Peyer's patch (tissue), 4 donors: ENCODE measurements around the gene TMEM220. TPM values are rescaled to one million over a fixed set of nuclear protein-coding genes. Genes with fewer than 3 reads are reported as not detected.
"Not testable (repeated sequence)": the region's sequence is repeated elsewhere in the genome, so short reads cannot be mapped to it uniquely, and the experiment has no call there.

Source experiments
- DNase-seq, 3 donors: peaks; one replicate each; pipeline ENCODE4 v3.0.0-alpha.2; 2017 to 2019
- H3K27ac ChIP-seq, 4 donors: fragments of 200-600 bp; sonication (generic); one replicate each; pipeline ENCODE4 v1.5.1; 2016 to 2019
- H3K27me3 ChIP-seq, 2 donors: fragments of 200-600 bp; sonication (generic); one replicate each; pipeline ENCODE4 v1.5.1; 2019
- H3K36me3 ChIP-seq, 3 donors: fragments of 200-600 bp; sonication (generic); one replicate each; pipeline ENCODE4 v1.5.1; 2016 to 2019
- H3K4me1 ChIP-seq, 4 donors: fragments of 200-600 bp; sonication (generic); one replicate each; pipeline ENCODE4 v1.5.1; 2016 to 2019
- H3K4me3 ChIP-seq, 4 donors: fragments of 200-600 bp; sonication (generic); 1 replicate in 3 of 4; 2 replicates in 1 of 4; pipeline ENCODE4 v1.5.1; 2016 to 2019; ENCODE audit warnings: mild to moderate bottlenecking in 1 of 4
- H3K9me3 ChIP-seq, 4 donors: fragments of 200-600 bp; sonication (generic); one replicate each; pipeline ENCODE4 v1.5.1; 2016 to 2019; ENCODE audit warnings: mild to moderate bottlenecking in 1 of 4
- POLR2A ChIP-seq, 2 donors: fragments of 450-650 bp; IDR thresholded peaks; one replicate each; pipeline ENCODE4 v1.5.1; 2017; ENCODE audit warnings: antibody characterized with exemption in 2 of 2, mild to moderate bottlenecking in 2 of 2, moderate library complexity in 2 of 2
- total RNA-seq, 4 donors: library from RNA; depleted of rRNA; stranded (reverse); fragments of >200 nt; gene quantifications; one replicate each; pipeline ENCODE4 v1.1.0, GENCODE V29; 2016
- TF ChIP-seq, protein P1 (sequence below), 6 experiments: fragments of 450-650 bp in 4 of 6; fragments of 200-600 bp in 2 of 6; sonication (generic) in 1 of 6; IDR thresholded peaks; one replicate each; pipeline ENCODE4 v1.5.1; 2017 to 2019; ENCODE audit warnings: antibody characterized with exemption in 6 of 6, mild to moderate bottlenecking in 3 of 6, moderate library complexity in 1 of 6

TMEM220 gene
- total RNA-seq, 4 donors from 2014 or later: 14.6 to 56.1 (median 23.4) TPM

DNA sequence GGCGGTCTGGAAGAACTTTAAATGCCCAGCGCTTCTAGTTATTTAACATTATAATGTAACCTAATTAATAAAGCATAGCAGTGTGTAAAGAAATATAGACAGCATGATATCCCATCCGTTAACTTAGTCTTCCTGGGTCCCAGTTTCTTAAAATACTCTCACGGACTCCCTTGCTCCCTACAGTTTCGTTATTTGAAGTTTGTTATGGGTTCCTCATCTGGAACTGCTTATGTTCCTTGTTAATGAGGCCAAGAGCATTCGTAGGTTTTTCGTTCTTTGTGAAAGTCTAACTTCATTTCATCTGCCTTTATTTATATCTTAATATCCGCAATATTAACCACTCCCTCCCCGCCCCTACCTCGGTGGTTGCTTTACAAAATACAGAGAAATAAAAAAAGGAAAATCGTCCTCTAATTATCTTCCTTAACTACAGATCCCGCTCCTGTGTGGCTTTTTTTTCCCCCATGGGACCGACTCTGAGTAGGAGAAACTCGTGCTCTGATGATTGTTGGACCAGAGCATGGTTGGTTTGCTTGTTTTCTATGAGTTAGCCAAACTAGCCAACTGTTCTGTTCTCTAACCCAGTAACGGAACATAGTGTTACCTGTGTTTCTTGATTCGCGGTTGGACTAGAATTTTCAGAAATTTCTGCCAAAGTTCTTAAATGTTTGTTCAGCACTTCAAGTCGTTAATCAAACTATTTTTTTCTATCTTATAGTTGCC lies 31.6 kb downstream of the TMEM220 start:
- no peak for TF ChIP-seq POLR2A (IDR thresholded peaks at IDR 0.05)
- TF ChIP-seq, protein P1, sequence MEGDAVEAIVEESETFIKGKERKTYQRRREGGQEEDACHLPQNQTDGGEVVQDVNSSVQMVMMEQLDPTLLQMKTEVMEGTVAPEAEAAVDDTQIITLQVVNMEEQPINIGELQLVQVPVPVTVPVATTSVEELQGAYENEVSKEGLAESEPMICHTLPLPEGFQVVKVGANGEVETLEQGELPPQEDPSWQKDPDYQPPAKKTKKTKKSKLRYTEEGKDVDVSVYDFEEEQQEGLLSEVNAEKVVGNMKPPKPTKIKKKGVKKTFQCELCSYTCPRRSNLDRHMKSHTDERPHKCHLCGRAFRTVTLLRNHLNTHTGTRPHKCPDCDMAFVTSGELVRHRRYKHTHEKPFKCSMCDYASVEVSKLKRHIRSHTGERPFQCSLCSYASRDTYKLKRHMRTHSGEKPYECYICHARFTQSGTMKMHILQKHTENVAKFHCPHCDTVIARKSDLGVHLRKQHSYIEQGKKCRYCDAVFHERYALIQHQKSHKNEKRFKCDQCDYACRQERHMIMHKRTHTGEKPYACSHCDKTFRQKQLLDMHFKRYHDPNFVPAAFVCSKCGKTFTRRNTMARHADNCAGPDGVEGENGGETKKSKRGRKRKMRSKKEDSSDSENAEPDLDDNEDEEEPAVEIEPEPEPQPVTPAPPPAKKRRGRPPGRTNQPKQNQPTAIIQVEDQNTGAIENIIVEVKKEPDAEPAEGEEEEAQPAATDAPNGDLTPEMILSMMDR (IDR thresholded peaks at IDR 0.05): no peak
- DNase-seq: peak in 1 of 3 donors; percentile 26
- Histone ChIP-seq H3K4me1 (peaks cover 0 to 18% (median 6%) of the 10 kb centered on the region in 4 donors), H3K36me3 (peaks cover 0 to 19% (median 3%) of the 10 kb centered on the region in 3 donors), H3K27ac (peak overlapping the region; percentile 94 to 97 (median 96)), H3K27me3 (no peaks in the 10 kb centered on the region), H3K9me3 (no peaks in the 10 kb centered on the region), H3K4me3 (peak overlapping the region; percentile 73 to 99 (median 92))

DNA sequence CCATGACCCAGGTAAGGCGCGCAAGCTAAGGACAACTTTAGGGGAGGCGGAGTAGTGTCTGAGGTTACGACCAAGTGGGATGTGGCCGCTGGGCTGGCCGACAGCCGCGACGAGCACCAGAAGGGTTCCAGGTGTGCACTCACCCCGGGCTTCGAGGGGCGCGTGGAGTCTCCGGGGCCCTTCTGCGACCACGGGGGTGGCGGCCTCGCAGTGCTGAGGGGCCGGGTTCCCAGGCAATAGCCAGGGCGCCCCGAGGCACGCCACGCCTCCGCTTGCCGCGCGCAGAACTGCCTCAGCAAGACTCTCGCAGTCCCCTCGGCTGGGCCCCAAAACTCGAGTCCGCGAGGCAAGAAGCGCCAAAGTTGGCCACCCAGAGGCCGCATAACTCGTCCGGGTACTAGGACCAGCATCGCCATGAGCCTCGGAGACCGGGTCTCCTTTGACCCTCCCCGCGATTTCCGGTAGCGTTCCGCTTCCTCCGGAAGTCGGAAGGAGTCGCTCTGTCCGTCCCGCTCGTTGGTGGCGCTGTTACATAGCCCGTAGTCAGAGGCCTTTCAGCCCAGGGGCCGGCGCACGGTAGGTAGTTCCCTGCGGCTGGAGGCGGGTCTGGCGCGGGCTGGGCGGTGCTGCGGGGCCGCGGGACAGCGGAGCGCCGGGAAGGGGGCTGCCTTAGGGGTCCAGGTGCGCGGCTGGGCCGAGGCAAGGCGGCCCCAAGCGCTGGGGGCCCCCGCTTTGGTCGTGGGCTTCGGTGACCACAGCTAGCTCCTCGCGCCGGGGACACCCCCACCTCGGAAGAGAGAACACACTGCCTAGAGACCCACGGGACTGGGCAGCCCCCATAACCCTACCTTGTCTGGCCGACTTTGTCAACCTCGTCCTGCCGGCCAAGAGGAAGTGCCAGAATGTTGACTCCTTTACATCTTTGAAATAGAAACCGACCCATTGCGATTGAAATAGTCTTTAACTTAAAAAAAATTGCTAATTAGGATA lies 32.4 kb downstream of the TMEM220 start, which contains the start of the genes ADPRM and SCO1:
TSS of gene ADPRM (plus strand) at position 503 of the 990 bp plus-strand sequence. CDS start 7,333 bp downstream, outside the sequence.
TSS of gene SCO1 (minus strand) at position 442 of the 990 bp plus-strand sequence. CDS start at position 416, 26 bp downstream.
- no peaks in the 10 kb centered on the region for H3K9me3 ChIP-seq

DNA sequence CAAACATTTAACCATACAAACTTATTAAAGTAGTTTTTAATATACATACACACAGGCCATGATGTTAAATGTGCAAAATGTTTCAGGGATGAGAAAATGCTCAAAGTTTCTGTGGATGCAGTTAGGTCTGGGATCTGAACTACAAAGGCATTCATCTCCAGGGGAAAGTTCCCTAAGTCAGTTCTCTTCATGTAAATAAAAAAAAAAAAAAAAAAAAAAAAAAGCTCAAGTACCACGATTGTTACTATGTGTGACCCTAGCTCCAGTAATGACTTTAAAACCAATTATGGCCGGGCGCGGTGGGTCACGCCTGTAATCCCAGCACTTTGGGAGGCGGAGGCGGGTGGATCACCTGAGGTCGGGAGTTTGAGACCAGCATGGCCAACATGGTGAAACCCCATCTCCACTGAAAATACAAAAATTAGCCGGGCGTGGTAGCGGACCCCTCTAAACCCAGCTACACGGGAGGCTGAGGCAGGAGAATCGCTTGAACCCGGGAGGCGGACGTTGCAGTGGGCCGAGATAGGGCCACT lies 33.9 kb downstream of the TMEM220 start:
- H3K4me1 ChIP-seq: peaks cover 0 to 18% (median 6%) of the 10 kb centered on the region in 4 donors
- H3K9me3 ChIP-seq, H3K27ac ChIP-seq, H3K27me3 ChIP-seq, DNase-seq: not testable (repeated sequence)
- peak overlapping the region in 2 of 4 donors; percentile 94 to 99 for H3K4me3 ChIP-seq
- peaks cover 0 to 42% (median 3%) of the 10 kb centered on the region in 3 donors for H3K36me3 ChIP-seq

More for the DNA sequence above, 32.4 kb downstream of the TMEM220 start, which contains the start of the genes ADPRM and SCO1:
- Histone ChIP-seq H3K4me1 (peaks cover 0 to 18% (median 6%) of the 10 kb centered on the region in 4 donors), H3K4me3 (peak within 1 kb of the TSS; percentile 73 to 99 (median 92)), H3K36me3 (peaks cover 0 to 28% (median 3%) of the 10 kb centered on the region in 3 donors), H3K27me3 (no peaks in the 10 kb centered on the region), H3K27ac (peak within 1 kb of the TSS; percentile 94 to 97 (median 96))
- DNase-seq: peak; percentile 94 to 98 (median 95)
- TF ChIP-seq, protein P1 (IDR thresholded peaks at IDR 0.05): peak in 4 of 6 experiments; percentile 49 to 65 (median 55)
- peak; percentile 93 to 96 for TF ChIP-seq POLR2A (IDR thresholded peaks at IDR 0.05)

DNA sequence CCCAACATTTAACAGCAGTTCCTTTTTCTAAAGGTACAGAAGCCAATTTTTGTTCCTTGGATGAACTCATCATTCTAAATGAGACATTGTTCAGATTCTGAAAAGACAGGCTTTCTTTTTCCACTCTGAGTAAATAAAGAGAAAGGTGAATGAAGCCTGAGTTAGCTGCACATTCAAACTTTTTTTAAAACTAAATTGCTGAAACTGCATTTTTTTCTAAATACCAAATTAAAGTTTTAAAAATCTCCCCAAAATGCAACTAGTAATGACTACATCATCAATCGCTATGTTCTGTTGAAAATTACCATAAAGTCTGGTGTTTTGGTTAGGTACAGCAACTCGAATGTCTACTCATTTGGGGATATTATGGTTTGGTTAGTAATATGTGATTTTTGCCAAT lies 42.3 kb downstream of the TMEM220 start:
- Histone ChIP-seq H3K4me1 (no peaks in the 10 kb centered on the region), H3K4me3 (no peak overlapping the region), H3K27ac (no peak overlapping the region), H3K36me3 (peaks cover 0 to 77% (median 0%) of the 10 kb centered on the region in 3 donors), H3K27me3 (no peaks in the 10 kb centered on the region), H3K9me3 (no peaks in the 10 kb centered on the region)
- TF ChIP-seq, protein P1 (IDR thresholded peaks at IDR 0.05): no peak
- TF ChIP-seq POLR2A (IDR thresholded peaks at IDR 0.05): no peak
- no peak for DNase-seq

DNA sequence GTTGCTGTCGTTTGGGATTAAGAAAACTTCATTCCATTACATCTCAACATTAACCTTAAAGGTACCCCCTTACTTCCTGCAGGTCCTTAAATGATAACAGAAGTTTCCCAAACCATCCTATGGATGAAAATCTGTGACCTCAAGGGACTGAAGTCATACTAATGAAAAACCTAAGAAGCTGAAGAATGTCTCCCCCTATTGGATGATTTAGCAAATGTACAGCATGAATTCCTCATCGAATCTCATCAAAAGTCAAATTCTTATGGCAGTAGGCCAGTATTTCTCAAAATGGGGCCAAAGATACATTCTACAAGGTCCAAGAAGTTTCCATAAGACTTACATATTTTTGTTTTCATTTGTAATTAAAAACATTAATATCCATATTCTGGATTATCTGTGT lies 46.0 kb downstream of the TMEM220 start:
- H3K4me3 ChIP-seq: no peak overlapping the region
- H3K27ac ChIP-seq: no peak overlapping the region
- no peak for DNase-seq
- no peak for TF ChIP-seq POLR2A (IDR thresholded peaks at IDR 0.05)
- TF ChIP-seq, protein P1 (IDR thresholded peaks at IDR 0.05): peak in 4 of 6 experiments; percentile 31 to 42 (median 32)
- no peaks in the 10 kb centered on the region for H3K9me3 ChIP-seq
- no peaks in the 10 kb centered on the region for H3K4me1 ChIP-seq
- H3K27me3 ChIP-seq: no peaks in the 10 kb centered on the region
- peaks cover 0 to 87% (median 4%) of the 10 kb centered on the region in 3 donors for H3K36me3 ChIP-seq
